Measurements from ENCODE around the gene WDR20.

The WDR20 gene

GRCh38 chr14:102235275-102235897 is 95.7 kb downstream of the WDR20 start:
- Histone ChIP-seq H3K4me1 (ENCODE audit: insufficient read depth, low read length) (no peaks in the 10 kb centered on the region), H4K20me1 (ENCODE audit: insufficient read depth, low read length) (no peaks in the 10 kb centered on the region), H3K27me3 (ENCODE audit: insufficient read depth, low read length, poor library complexity) (no peaks in the 10 kb centered on the region), H2AFZ (ENCODE audit: low read depth, low read length) (no peak overlapping the region), H3K9me3 (ENCODE audit: insufficient read depth, low read length, severe bottlenecking) (no peaks in the 10 kb centered on the region), H3K4me3 (ENCODE audit: low read depth in 1 of 2, low read length in 2 of 2) (no peak overlapping the region), H3K27ac (ENCODE audit: low read length) (no peak overlapping the region), H3K36me3 (ENCODE audit: insufficient read depth, low read length) (no peaks in the 10 kb centered on the region), H3K4me2 (ENCODE audit: insufficient read depth, low read length) (no peak overlapping the region), H3K79me2 (ENCODE audit: insufficient read depth, low read length) (no peaks in the 10 kb centered on the region), H3K9ac (ENCODE audit: low read depth, low read length) (no peak overlapping the region)
- peak; percentile 94 for ATAC-seq (ENCODE audit: insufficient read depth, low read depth)
- DNase-seq = peak; percentile 69
- TF ChIP-seq CTCF (IDR thresholded peaks at IDR 0.05; ENCODE audit: borderline replicate concordance, extremely low read depth, low read length, poor library complexity, severe bottlenecking) (peak; percentile 74), EZH2 (IDR thresholded peaks at IDR 0.05; ENCODE audit: borderline replicate concordance, low read depth, low read length, severe bottlenecking) (no peak)

- H2AFZ ChIP-seq (ENCODE audit: low read depth, low read length) = no peak overlapping the region
These were observed 96.3 kb downstream of the WDR20 start for GRCh38 chr14:102236026-102236425.

GRCh38 chr14:102238131-102238530 is 98.4 kb downstream of the WDR20 start:
- no peak for ATAC-seq (ENCODE audit: insufficient read depth, low read depth)
- no peak overlapping the region for H2AFZ ChIP-seq (ENCODE audit: low read depth, low read length)
- no peaks in the 10 kb centered on the region for H3K27me3 ChIP-seq (ENCODE audit: insufficient read depth, low read length, poor library complexity)
- no peak for DNase-seq
- H3K79me2 ChIP-seq (ENCODE audit: insufficient read depth, low read length) = no peaks in the 10 kb centered on the region
- no peak overlapping the region for H3K4me2 ChIP-seq (ENCODE audit: insufficient read depth, low read length)
- H3K9me3 ChIP-seq (ENCODE audit: insufficient read depth, low read length, severe bottlenecking) = no peaks in the 10 kb centered on the region
- H3K36me3 ChIP-seq (ENCODE audit: insufficient read depth, low read length) = no peaks in the 10 kb centered on the region
- H4K20me1 ChIP-seq (ENCODE audit: insufficient read depth, low read length) = no peaks in the 10 kb centered on the region
- H3K4me3 ChIP-seq (ENCODE audit: low read depth in 1 of 2, low read length in 2 of 2) = no peak overlapping the region
- H3K27ac ChIP-seq (ENCODE audit: low read length) = no peak overlapping the region
- H3K4me1 ChIP-seq (ENCODE audit: insufficient read depth, low read length) = no peaks in the 10 kb centered on the region
- no peak overlapping the region for H3K9ac ChIP-seq (ENCODE audit: low read depth, low read length)
- TF ChIP-seq EZH2 (IDR thresholded peaks at IDR 0.05; ENCODE audit: borderline replicate concordance, low read depth, low read length, severe bottlenecking) (no peak), CTCF (IDR thresholded peaks at IDR 0.05; ENCODE audit: borderline replicate concordance, extremely low read depth, low read length, poor library complexity, severe bottlenecking) (no peak)

More at GRCh38 chr14:102236026-102236425, 96.3 kb downstream of the WDR20 start:
- Histone ChIP-seq H3K27me3 (ENCODE audit: insufficient read depth, low read length, poor library complexity) (no peaks in the 10 kb centered on the region), H3K9ac (ENCODE audit: low read depth, low read length) (no peak overlapping the region), H3K27ac (ENCODE audit: low read length) (no peak overlapping the region), H4K20me1 (ENCODE audit: insufficient read depth, low read length) (no peaks in the 10 kb centered on the region), H3K4me3 (ENCODE audit: low read depth in 1 of 2, low read length in 2 of 2) (no peak overlapping the region), H3K36me3 (ENCODE audit: insufficient read depth, low read length) (no peaks in the 10 kb centered on the region), H3K4me2 (ENCODE audit: insufficient read depth, low read length) (no peak overlapping the region), H3K9me3 (ENCODE audit: insufficient read depth, low read length, severe bottlenecking) (no peaks in the 10 kb centered on the region), H3K4me1 (ENCODE audit: insufficient read depth, low read length) (no peaks in the 10 kb centered on the region), H3K79me2 (ENCODE audit: insufficient read depth, low read length) (no peaks in the 10 kb centered on the region)
- TF ChIP-seq CTCF (IDR thresholded peaks at IDR 0.05; ENCODE audit: borderline replicate concordance, extremely low read depth, low read length, poor library complexity, severe bottlenecking) = no peak
- no peak for TF ChIP-seq EZH2 (IDR thresholded peaks at IDR 0.05; ENCODE audit: borderline replicate concordance, low read depth, low read length, severe bottlenecking)
- DNase-seq = no peak
- ATAC-seq (ENCODE audit: insufficient read depth, low read depth) = no peak
